Activated naive CD4-positive, alpha-beta T cell treated with anti-CD3 and anti-CD28 coated beads, Interleukin-2, amount 50 U/mL, for 24 hours (primary cell): ENCODE measurements around the gene NPTX2.

Experiments
- H3K27ac Mint-ChIP-seq: one replicate; pipeline ENCODE4 v1.8.0; 2021; ENCODE audit warnings: mild to moderate bottlenecking, mixed read lengths
- H3K27me3 Mint-ChIP-seq: one replicate; pipeline ENCODE4 v1.8.0; 2021; ENCODE audit warnings: mixed read lengths
- H3K36me3 Mint-ChIP-seq: one replicate; pipeline ENCODE4 v1.8.0; 2021; ENCODE audit warnings: mixed read lengths
- H3K4me1 Mint-ChIP-seq: one replicate; pipeline ENCODE4 v1.8.0; 2021; ENCODE audit warnings: mixed read lengths
- H3K4me3 Mint-ChIP-seq: one replicate; pipeline ENCODE4 v1.8.0; 2021; ENCODE audit warnings: mild to moderate bottlenecking, mixed read lengths
- H3K9me3 Mint-ChIP-seq: one replicate; pipeline ENCODE4 v1.8.0; 2021; ENCODE audit warnings: mixed read lengths

NPTX2 gene

DNA sequence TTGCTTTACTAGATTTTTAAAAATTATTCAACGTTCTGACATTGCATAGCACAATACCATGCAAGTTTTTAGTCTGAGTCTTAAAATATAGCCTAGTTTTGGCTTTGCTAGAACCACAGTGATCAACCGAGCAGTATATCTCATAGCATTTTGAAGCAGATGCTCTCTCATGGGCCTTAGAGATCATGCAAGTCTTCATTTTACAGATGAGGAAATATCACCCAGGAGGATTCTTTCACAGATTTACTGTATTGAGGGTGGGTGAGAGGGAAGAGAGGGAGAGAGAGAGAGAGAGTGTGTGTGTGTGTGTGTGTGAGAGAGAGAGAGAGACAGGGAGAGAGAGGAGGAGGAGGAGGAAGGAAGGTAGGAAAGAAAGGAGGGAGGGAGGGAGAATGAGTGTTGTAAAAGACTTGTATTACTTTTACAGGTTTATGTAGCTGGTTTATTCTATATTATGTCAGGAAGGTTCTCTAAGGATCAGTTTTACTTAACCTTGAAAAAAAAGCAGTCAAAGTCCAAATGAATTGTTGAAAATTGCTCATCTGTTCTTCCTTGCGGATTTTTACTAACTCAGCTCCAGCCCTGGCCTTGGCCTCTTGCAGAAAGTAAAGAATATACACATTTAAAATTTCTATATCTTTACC, 14.2 kb upstream of the NPTX2 start:
- Mint-ChIP-seq H3K27ac (no peak overlapping the region), H3K4me3 (no peak overlapping the region), H3K27me3 (peaks cover 1% of the 10 kb centered on the region), H3K9me3 (no peaks in the 10 kb centered on the region), H3K4me1 (no peaks in the 10 kb centered on the region), H3K36me3 (no peaks in the 10 kb centered on the region)

GRCh38 chr7:98603399-98603788, 13.7 kb upstream of the NPTX2 start:
- no peaks in the 10 kb centered on the region for H3K9me3 Mint-ChIP-seq
- peaks cover 1% of the 10 kb centered on the region for H3K27me3 Mint-ChIP-seq
- H3K4me1 Mint-ChIP-seq, result no peaks in the 10 kb centered on the region
- no peaks in the 10 kb centered on the region for H3K36me3 Mint-ChIP-seq
- no peak overlapping the region for H3K27ac Mint-ChIP-seq
- H3K4me3 Mint-ChIP-seq, result no peak overlapping the region

- H3K4me3 Mint-ChIP-seq, result no peak overlapping the region
- H3K27me3 Mint-ChIP-seq, result peaks cover 27% of the 10 kb centered on the region
- no peaks in the 10 kb centered on the region for H3K36me3 Mint-ChIP-seq
- no peaks in the 10 kb centered on the region for H3K9me3 Mint-ChIP-seq
- no peaks in the 10 kb centered on the region for H3K4me1 Mint-ChIP-seq
- no peak overlapping the region for H3K27ac Mint-ChIP-seq
Observed at GRCh38 chr7:98613601-98614425, 3.3 kb upstream of the NPTX2 start.

DNA sequence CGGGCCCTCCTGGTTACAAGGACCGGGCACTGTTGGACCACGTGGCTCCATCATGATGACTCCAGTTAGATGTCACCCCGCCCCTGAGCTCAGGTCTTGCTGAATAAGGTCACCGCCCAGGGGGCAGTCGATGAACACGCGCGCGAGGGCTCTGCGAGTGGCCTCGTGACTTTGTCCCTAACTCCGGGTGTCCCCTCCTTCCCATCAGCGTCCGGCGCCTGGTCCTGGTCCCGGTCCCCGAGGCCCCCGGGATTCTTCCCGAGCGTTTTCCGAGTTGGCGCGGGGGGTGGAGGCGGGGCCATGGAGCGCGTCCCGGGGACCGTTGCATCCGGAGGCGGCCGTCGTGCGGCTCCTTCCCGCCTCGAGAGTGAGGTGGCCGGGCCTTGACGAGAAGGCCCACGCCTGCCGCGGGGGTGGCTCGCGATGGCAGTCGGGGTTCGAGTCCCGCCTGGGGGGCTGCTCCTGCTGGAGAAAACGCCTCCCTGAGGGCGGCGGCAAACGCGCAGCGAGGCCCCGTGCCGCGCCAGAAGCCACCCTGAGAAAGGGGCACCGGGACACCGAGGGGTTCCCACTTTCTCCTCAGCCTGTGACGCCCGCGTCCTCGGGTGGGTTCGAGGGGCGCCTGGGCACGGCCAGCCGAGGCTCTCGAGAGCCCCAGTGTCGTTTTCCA, 569 bp upstream of the NPTX2 start:
- Mint-ChIP-seq H3K9me3 (no peaks in the 10 kb centered on the region), H3K4me3 (no peak overlapping the region), H3K4me1 (no peaks in the 10 kb centered on the region), H3K27me3 (peaks cover 37% of the 10 kb centered on the region), H3K27ac (no peak overlapping the region), H3K36me3 (no peaks in the 10 kb centered on the region)

GRCh38 chr7:98617960-98618418, 904 bp downstream of the NPTX2 start:
- Mint-ChIP-seq H3K4me3 (no peak overlapping the region), H3K4me1 (no peaks in the 10 kb centered on the region), H3K27me3 (peaks cover 42% of the 10 kb centered on the region), H3K27ac (no peak overlapping the region), H3K9me3 (no peaks in the 10 kb centered on the region), H3K36me3 (no peaks in the 10 kb centered on the region)

DNA sequence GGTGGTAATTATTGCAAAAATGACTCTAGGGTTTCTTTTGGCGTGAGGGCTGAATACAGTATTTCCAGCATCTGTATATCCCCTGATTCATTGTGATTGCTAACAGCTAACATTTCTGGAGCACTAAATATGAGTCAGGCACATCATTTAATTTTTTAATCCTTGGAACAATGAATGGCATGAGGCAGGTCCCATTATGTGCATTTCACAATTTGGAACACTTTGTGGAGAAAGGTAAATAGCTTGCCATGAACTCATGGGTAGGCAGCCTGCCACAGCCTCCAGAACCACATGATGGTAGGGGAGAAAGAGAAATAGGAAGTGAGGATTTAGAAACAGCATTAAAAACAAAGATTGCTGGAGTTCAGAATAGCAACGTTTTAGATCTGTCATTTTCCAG, 1.7 kb downstream of the NPTX2 start:
- no peak overlapping the region for H3K27ac Mint-ChIP-seq
- H3K4me1 Mint-ChIP-seq, result no peaks in the 10 kb centered on the region
- no peak overlapping the region for H3K4me3 Mint-ChIP-seq
- H3K36me3 Mint-ChIP-seq, result no peaks in the 10 kb centered on the region
- H3K27me3 Mint-ChIP-seq, result peaks cover 40% of the 10 kb centered on the region
- no peaks in the 10 kb centered on the region for H3K9me3 Mint-ChIP-seq

DNA sequence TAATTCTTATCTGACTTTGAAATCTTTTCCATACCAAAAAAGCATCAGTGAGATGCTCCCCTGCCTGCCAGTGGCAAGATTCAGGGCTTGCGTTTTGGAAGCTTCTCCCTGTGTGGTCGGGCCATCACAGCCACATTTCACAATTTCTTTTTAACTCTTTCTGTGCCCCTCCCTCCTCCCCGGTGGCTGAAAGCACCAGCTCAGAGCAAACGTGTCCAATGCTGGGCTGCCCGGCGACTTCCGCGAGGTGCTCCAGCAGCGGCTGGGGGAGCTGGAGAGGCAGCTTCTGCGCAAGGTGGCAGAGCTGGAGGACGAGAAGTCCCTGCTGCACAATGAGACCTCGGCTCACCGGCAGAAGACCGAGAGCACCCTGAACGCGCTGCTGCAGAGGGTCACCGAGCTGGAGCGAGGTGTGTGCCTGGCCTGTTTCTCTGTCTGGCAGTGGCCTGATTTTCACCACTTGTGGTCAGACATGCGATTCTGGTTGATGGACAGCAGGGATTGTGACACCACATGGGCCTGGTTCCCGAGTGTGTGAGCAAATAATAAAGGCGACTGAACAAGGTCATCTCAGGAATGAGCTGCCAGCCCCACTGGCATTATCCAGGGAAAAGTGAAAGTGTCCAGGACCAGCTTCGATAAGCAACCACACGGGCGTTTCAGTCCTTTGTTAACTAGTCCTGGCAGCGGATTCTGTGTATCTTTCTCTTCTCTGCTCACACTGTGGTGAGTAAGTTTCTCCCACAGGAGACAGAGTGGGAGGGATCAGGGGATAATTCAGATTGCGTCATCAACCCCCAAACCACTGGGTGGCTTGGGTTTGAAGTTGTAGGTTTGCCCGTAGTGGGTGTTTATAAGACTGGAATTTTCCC, 2.6 kb downstream of the NPTX2 start:
- H3K4me1 Mint-ChIP-seq, result no peaks in the 10 kb centered on the region
- H3K36me3 Mint-ChIP-seq, result no peaks in the 10 kb centered on the region
- no peaks in the 10 kb centered on the region for H3K9me3 Mint-ChIP-seq
- peaks cover 39% of the 10 kb centered on the region for H3K27me3 Mint-ChIP-seq
- no peak overlapping the region for H3K4me3 Mint-ChIP-seq
- no peak overlapping the region for H3K27ac Mint-ChIP-seq

- no peak overlapping the region for H3K27ac Mint-ChIP-seq
- no peak overlapping the region for H3K4me3 Mint-ChIP-seq
- H3K27me3 Mint-ChIP-seq, result peaks cover 24% of the 10 kb centered on the region
- H3K36me3 Mint-ChIP-seq, result no peaks in the 10 kb centered on the region
- no peaks in the 10 kb centered on the region for H3K4me1 Mint-ChIP-seq
- H3K9me3 Mint-ChIP-seq, result no peaks in the 10 kb centered on the region
Observed at GRCh38 chr7:98621573-98622482, 4.7 kb downstream of the NPTX2 start.

DNA sequence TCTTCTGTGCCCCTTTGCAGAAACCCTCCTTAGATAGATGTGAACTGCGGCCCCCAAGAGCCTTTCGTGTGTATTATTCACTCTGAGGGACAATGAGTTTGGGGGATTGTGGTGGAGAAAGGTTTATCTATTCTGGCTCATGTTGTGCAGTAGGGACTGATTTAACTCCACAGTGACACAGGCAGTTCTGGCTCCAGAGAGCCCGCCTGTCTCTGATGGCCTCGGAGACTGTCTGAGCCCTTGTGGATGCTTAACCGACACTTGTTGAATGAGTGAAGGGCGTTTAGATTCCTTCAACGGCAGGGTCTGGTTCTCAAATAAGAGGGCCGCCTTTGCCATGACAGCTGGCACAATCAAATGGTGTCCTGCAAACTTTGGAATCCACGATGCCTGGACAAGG, 5.8 kb downstream of the NPTX2 start:
- Mint-ChIP-seq H3K9me3 (no peaks in the 10 kb centered on the region), H3K27me3 (peaks cover 24% of the 10 kb centered on the region)

DNA sequence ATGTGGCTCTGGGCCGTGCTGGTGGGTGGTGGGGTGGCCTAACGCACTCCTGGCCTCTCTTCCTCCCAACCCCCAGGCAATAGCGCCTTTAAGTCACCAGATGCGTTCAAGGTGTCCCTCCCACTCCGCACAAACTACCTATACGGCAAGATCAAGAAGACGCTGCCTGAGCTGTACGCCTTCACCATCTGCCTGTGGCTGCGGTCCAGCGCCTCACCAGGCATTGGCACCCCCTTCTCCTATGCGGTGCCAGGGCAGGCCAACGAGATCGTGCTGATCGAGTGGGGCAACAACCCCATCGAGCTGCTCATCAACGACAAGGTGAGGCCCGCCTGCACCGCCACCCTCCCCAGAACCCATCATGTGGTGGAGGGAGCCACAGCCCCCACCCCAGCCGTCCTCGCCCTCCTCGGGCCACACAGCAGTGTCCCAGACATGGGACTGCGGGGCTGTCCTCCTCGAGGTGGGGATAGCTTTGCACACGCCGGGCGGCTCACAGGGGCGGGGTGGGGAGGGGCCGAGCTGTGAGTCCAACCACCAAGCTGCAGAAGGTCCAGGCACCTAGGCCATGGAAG, 7.8 kb downstream of the NPTX2 start:
- Mint-ChIP-seq H3K27ac (no peak overlapping the region), H3K4me3 (no peak overlapping the region), H3K36me3 (no peaks in the 10 kb centered on the region), H3K27me3 (peaks cover 20% of the 10 kb centered on the region), H3K4me1 (no peaks in the 10 kb centered on the region), H3K9me3 (no peaks in the 10 kb centered on the region)

More for the DNA sequence above, 5.8 kb downstream of the NPTX2 start:
- H3K27ac Mint-ChIP-seq, result no peak overlapping the region
- H3K4me1 Mint-ChIP-seq, result no peaks in the 10 kb centered on the region
- no peak overlapping the region for H3K4me3 Mint-ChIP-seq
- no peaks in the 10 kb centered on the region for H3K36me3 Mint-ChIP-seq

- Mint-ChIP-seq H3K4me3 (no peak overlapping the region), H3K4me1 (no peaks in the 10 kb centered on the region), H3K9me3 (no peaks in the 10 kb centered on the region), H3K27ac (no peak overlapping the region), H3K27me3 (peaks cover 9% of the 10 kb centered on the region), H3K36me3 (no peaks in the 10 kb centered on the region)
Observed at GRCh38 chr7:98626460-98627412, 9.7 kb downstream of the NPTX2 start.

DNA sequence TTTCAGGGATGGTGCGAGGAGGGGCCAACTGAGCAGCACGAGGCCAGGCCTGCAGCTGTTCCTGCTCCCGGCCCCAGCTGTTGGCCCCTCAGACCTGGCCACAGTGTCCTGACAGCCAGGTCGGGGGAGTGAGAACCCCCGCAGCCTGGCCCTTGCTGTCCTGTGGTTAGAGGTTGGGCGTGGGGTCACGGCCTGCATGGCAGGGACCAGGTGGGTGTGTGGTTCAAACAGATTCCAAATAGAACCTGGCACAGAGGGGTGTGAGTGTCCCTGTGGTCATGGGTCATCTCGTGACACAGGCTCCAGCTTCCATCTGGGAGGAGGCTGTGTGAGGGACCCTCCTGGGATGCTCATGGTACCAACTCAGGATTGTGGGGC, 10.3 kb downstream of the NPTX2 start:
- no peaks in the 10 kb centered on the region for H3K4me1 Mint-ChIP-seq
- H3K27me3 Mint-ChIP-seq, result peaks cover 7% of the 10 kb centered on the region
- peaks cover 7% of the 10 kb centered on the region for H3K9me3 Mint-ChIP-seq
- H3K27ac Mint-ChIP-seq, result no peak overlapping the region
- no peaks in the 10 kb centered on the region for H3K36me3 Mint-ChIP-seq
- no peak overlapping the region for H3K4me3 Mint-ChIP-seq

DNA sequence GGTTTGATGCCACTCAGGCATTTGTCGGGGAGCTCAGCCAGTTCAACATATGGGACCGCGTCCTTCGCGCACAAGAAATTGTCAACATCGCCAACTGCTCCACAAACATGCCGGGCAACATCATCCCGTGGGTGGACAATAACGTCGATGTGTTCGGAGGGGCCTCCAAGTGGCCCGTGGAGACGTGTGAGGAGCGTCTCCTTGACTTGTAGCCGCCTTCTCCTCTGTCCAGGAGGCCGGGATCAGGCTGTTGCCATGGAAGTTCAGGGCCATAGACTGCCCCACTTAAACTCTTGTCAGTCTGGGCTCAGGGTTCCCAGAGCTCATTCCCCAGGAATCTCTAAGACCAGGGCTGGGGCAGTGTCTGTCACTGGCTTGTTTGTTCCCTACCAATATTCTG, 11.3 kb downstream of the NPTX2 start:
- H3K36me3 Mint-ChIP-seq, result no peaks in the 10 kb centered on the region
- H3K27me3 Mint-ChIP-seq, result peaks cover 6% of the 10 kb centered on the region

More for the DNA sequence above, 11.3 kb downstream of the NPTX2 start:
- Mint-ChIP-seq H3K27ac (no peak overlapping the region), H3K9me3 (peaks cover 8% of the 10 kb centered on the region), H3K4me3 (no peak overlapping the region), H3K4me1 (no peaks in the 10 kb centered on the region)
